CD14-positive monocyte (primary cell): ENCODE data around the gene CD300A. TPM values are rescaled to one million over a fixed set of nuclear protein-coding genes. Genes with fewer than 3 reads are reported as not detected.
A peak's percentile ranks its signal among the peaks of the same experiment; 100 is the strongest.

Experiments
- DNase-seq, 3 donors: peaks; one replicate each; pipeline ENCODE4 v3.0.0-alpha.2; 2011 to 2022
- H2AFZ ChIP-seq: 2 replicates; pipeline ENCODE4 v1.6.0; 2012; ENCODE audit warnings: mild to moderate bottlenecking, low read depth, low read length, inconsistent platforms; ENCODE audit not compliant: insufficient read depth, poor library complexity, severe bottlenecking
- H3K27ac ChIP-seq, 2 donors: 1 replicate in 1 of 2; 2 replicates in 1 of 2; pipeline ENCODE4 v1.5.1; 2012 to 2013; ENCODE audit warnings: low read length in 2 of 2, control low read depth in 1 of 2, inconsistent platforms in 1 of 2, low read depth in 1 of 2, mild to moderate bottlenecking in 1 of 2
- H3K27me3 ChIP-seq, 2 donors: one replicate each; pipeline versions ENCODE4 v1.6.0 to v1.6.1; 2011 to 2013; ENCODE audit warnings: low read length in 2 of 2; ENCODE audit not compliant: control insufficient read depth in 2 of 2, insufficient read depth in 2 of 2
- H3K36me3 ChIP-seq, 2 donors: replicated peaks in 1 of 2; 1 replicate in 1 of 2; 2 replicates in 1 of 2; pipeline versions ENCODE4 v1.5.1 to v1.6.1; 2012 to 2013; ENCODE audit warnings: low read length in 2 of 2, control low read depth in 1 of 2, inconsistent platforms in 1 of 2, mild to moderate bottlenecking in 1 of 2; ENCODE audit not compliant: insufficient read depth in 2 of 2, control insufficient read depth in 1 of 2
- H3K4me1 ChIP-seq, 2 donors: 1 replicate in 1 of 2; 2 replicates in 1 of 2; pipeline versions ENCODE4 v1.5.1 to v1.6.1; 2012 to 2013; ENCODE audit warnings: low read length in 2 of 2, control low read depth in 1 of 2, inconsistent platforms in 1 of 2, mild to moderate bottlenecking in 1 of 2, moderate library complexity in 1 of 2; ENCODE audit not compliant: insufficient read depth in 2 of 2, control insufficient read depth in 1 of 2
- H3K4me2 ChIP-seq: replicated peaks from 2 replicates; pipeline ENCODE3; 2012; ENCODE audit warnings: low read length, moderate library complexity, mild to moderate bottlenecking; ENCODE audit not compliant: poor library complexity, severe bottlenecking; ENCODE audit errors: extremely low read depth
- H3K4me3 ChIP-seq, 3 experiments: fragments of 200-600 bp in 1 of 3; sonication (generic) in 1 of 3; replicated peaks in 1 of 3; 1 replicate in 2 of 3; 2 replicates in 1 of 3; pipeline ENCODE4 v1.5.1; 2011 to 2013; ENCODE audit warnings: low read length in 3 of 3, mild to moderate bottlenecking in 3 of 3, control low read depth in 2 of 3, low read depth in 2 of 3, inconsistent platforms in 1 of 3, moderate library complexity in 1 of 3
- H3K79me2 ChIP-seq: 2 replicates; pipeline ENCODE4 v1.6.0; 2012; ENCODE audit warnings: mild to moderate bottlenecking, control low read depth, inconsistent platforms, low read length, moderate library complexity; ENCODE audit not compliant: insufficient read depth
- H3K9ac ChIP-seq: 2 replicates; pipeline ENCODE4 v1.6.0; 2017; ENCODE audit warnings: low read length, mild to moderate bottlenecking; ENCODE audit not compliant: insufficient read depth, poor library complexity, severe bottlenecking
- H3K9me3 ChIP-seq, 2 donors: replicated peaks in 1 of 2; 1 replicate in 1 of 2; 2 replicates in 1 of 2; pipeline versions ENCODE4 v1.5.1 to v1.6.1; 2012 to 2013; ENCODE audit warnings: low read length in 2 of 2, control low read depth in 1 of 2; ENCODE audit not compliant: control insufficient read depth in 1 of 2, insufficient read depth in 1 of 2
- H4K20me1 ChIP-seq: 2 replicates; pipeline ENCODE4 v1.6.0; 2012; ENCODE audit warnings: mild to moderate bottlenecking, low read length, control low read depth, moderate library complexity; ENCODE audit not compliant: insufficient read depth
- H3K27ac Mint-ChIP-seq, 7 donors: one replicate each; pipeline ENCODE4 v1.8.0; 2020; ENCODE audit warnings: mild to moderate bottlenecking in 7 of 7, mixed read lengths in 7 of 7, moderate library complexity in 6 of 7, inconsistent platforms in 2 of 7
- H3K27me3 Mint-ChIP-seq, 3 donors: one replicate each; pipeline ENCODE4 v1.8.0; 2021 to 2022; ENCODE audit warnings: low read depth in 3 of 3, mild to moderate bottlenecking in 3 of 3, mixed read lengths in 3 of 3, moderate library complexity in 3 of 3, inconsistent platforms in 1 of 3
- H3K36me3 Mint-ChIP-seq, 2 donors: one replicate each; pipeline ENCODE4 v1.8.0; 2020; ENCODE audit warnings: mixed read lengths in 2 of 2, inconsistent platforms in 1 of 2, mild to moderate bottlenecking in 1 of 2
- H3K4me1 Mint-ChIP-seq: one replicate; pipeline ENCODE4 v1.8.0; 2020; ENCODE audit warnings: mild to moderate bottlenecking, mixed read lengths
- H3K4me3 Mint-ChIP-seq, 2 donors: one replicate each; pipeline ENCODE4 v1.8.0; 2020; ENCODE audit warnings: mild to moderate bottlenecking in 2 of 2, mixed read lengths in 2 of 2, moderate library complexity in 1 of 2
- H3K9me3 Mint-ChIP-seq, 7 donors: one replicate each; pipeline ENCODE4 v1.8.0; 2020 to 2022; ENCODE audit warnings: mixed read lengths in 7 of 7, mild to moderate bottlenecking in 6 of 7, moderate library complexity in 6 of 7, inconsistent platforms in 2 of 7
- CTCF ChIP-seq: fragments of 200-600 bp; IDR thresholded peaks from one replicate; pipeline ENCODE4 v1.8.0; 2022; ENCODE audit warnings: antibody characterized with exemption, mild to moderate bottlenecking
- WGBS: methylation state at CpG from one replicate; pipeline ENCODE4 v1.1.5; 2013; ENCODE audit warnings: missing lambda C conversion rate; ENCODE audit not compliant: insufficient coverage; 5-methylcytosine and 5-hydroxymethylcytosine counted together
- intact Hi-C, 2 donors: fragments of 100-400 bp; cut with micrococcal nuclease; formaldehyde crosslinking; loops; one replicate each; pipeline versions ENCODE4 v1.15.0 to v1.15.1; 2023
- polyA plus RNA-seq, 3 donors: library from polyadenylated mRNA; depleted of rRNA in 1 of 3; unstranded in 2 of 3; stranded (reverse) in 1 of 3; fragments of 300-500 nt in 2 of 3; fragments of >200 nt in 1 of 3; fragmentation: Illumina TruSeq in 2 of 3; gene quantifications; 1 replicate in 2 of 3; 2 replicates in 1 of 3; pipeline ENCODE4 v1.2.3, GENCODE V29; 2012 to 2021

CD300A gene
- polyA plus RNA-seq, 3 donors: 173 to 222 (median 212) TPM

GRCh38 chr17:74446551-74447500 is 19.6 kb upstream of the CD300A start:
- H3K9ac ChIP-seq: no peak overlapping the region
- WGBS: 12% methylated on average over 25 of the region's 31 CpGs

More at GRCh38 chr17:74446551-74447500, 19.6 kb upstream of the CD300A start:
- peak overlapping the region; percentile 60 to 85 for H3K4me3 Mint-ChIP-seq
- intact Hi-C loops: no loop called here
- peaks cover 3 to 22% (median 18%) of the 10 kb centered on the region in 3 donors for H3K27me3 Mint-ChIP-seq
- TF ChIP-seq CTCF: peak; percentile 33
- Histone ChIP-seq H3K79me2 (no peaks in the 10 kb centered on the region), H3K4me3 (no peak overlapping the region), H3K36me3 (no peaks in the 10 kb centered on the region), H3K4me1 (peaks cover 42 to 53% of the 10 kb centered on the region in 2 donors), H3K9me3 (no peaks in the 10 kb centered on the region), H4K20me1 (no peaks in the 10 kb centered on the region), H3K4me2 (peak overlapping the region; percentile 41), H2AFZ (peak overlapping the region; percentile 55), H3K27me3 (peaks cover 0 to 2% of the 10 kb centered on the region in 2 donors), H3K27ac (no peak overlapping the region)
- H3K36me3 Mint-ChIP-seq: no peaks in the 10 kb centered on the region
- peak; percentile 61 to 86 (median 66) for DNase-seq
- peaks cover 46% of the 10 kb centered on the region for H3K4me1 Mint-ChIP-seq
- peak overlapping the region in 3 of 7 donors; percentile 50 to 67 (median 64) for H3K27ac Mint-ChIP-seq
- peaks cover 0 to 3% (median 0%) of the 10 kb centered on the region in 7 donors for H3K9me3 Mint-ChIP-seq
